ENCODE measurements around the gene COG2.

COG2 gene

DNA sequence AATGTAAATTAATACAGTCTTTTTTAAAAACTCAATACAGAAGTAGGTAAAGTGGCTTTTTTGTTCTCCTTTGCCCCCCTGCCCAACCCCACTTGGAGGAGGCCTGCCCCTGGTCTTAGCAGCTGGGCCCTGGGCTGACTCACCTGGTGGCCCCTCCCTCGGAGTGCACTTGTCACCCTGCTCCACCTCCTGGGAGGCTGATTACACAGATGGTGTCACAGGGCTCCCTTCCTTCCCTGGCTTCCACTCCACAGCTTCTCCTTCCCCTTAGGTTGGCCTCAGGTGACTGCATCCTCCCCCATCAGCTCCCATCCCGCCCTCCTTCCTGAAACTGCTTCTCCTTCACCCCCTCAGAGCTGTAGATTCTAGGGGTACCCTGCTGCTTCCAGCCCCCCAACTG lies 93.2 kb downstream of the COG2 start:
- DNase-seq (ENCODE audit: low read depth, low spot score): no peak
- H3K4me3 ChIP-seq (ENCODE audit: low read length): no peak overlapping the region

DNA sequence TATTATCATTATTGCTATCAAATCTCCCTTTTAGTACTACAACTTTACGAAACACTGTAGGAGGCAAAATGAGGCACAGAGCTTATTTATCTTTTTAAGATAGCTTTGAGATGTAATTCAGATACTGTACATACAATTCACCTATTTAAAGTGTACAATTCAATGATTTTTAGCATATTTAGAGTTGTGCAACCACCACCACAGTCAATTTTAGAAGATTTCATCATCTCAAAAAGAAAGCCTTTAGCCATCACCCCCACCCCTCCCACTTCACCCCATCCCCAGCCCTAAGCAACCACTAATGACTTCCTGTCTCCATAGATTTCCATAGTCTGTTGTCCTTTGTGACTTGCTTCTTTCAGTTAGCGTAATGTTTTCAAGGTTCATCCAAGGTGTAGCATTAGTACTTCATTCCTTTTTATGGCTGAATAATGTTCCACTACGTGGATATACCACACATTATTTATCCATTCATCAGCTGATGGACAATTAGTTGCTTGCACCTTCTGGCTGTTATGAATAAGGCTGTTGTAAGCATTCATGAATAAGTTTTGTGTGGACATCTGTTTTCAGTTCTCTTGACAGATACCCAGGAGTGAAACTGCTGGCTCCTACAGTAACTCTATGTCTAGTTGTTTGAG lies 95.5 kb downstream of the COG2 start:
- no peak for DNase-seq (ENCODE audit: low read depth, low spot score)
- no peak overlapping the region for H3K4me3 ChIP-seq (ENCODE audit: low read length)

DNA sequence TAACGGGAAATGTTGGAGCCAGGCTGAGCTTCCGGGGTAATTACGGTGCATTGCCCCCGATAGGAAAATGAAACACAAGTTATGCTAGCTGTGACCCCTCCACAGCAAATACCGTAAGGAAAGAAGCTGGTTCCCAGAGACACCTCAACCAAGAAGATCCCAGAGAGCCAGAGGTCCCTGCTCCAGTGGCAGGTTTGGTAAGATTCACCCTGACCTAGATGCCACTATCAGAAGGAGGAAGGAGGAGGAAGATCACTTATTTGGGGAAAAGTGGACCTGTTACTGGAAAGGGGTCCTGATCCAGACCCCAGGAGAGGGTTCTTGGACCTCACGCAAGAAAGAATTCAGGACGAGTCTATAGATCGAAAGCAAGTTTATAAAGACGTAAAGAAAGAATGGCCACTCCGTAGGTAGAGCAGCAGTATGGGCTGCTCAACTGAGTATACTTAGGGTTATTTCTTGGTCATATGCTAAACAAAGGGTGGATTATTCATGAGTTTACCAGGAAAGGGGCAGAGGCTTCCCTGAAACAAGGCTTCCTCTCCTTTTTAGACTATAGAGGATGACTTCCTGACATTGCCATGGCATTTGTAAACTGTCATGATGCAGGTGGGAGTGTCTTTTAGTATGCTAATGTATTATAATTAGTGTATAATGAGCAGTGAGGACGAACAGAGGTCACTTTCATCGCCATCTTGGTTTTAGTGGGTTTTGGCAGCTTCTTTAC lies 97.4 kb downstream of the COG2 start:
- no peak for DNase-seq (ENCODE audit: low read depth, low spot score)
- H3K4me3 ChIP-seq (ENCODE audit: low read length): no peak overlapping the region

Data from Jurkat, Clone E6-1 (cell line).